GM21825 (cell line): Measurements from ENCODE around the gene FBP2.
"Not testable (repeated sequence)": the region's sequence is repeated elsewhere in the genome, so short reads cannot be mapped to it uniquely, and the experiment has no call there.

ENCODE experiments used
- ATAC-seq: cut with Tn5 transposase; IDR thresholded peaks from one replicate; pipeline ENCODE4 v1.9.1; 2021; ENCODE audit warnings: mild to moderate bottlenecking, moderate library complexity; ENCODE audit not compliant: unreplicated experiment

The FBP2 gene

DNA sequence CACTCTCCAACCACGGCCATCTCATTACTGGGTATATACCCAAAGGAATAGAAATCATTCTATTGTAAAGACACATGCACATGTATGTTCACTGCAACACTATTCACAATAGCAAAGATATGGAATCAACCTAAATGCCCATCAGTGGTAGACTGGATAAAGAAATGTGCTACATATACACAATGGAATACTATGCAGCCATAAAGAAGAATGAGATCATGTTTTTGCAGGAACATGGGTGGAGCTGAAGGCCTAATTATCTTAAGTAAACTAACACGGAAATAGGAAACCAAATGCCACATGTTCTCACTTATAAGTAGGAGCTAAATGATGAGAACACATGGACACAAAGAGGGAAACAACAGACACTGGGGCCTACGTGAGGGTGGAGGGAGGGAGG is 29.3 kb downstream of the FBP2 start:
- ATAC-seq: not testable (repeated sequence)

DNA sequence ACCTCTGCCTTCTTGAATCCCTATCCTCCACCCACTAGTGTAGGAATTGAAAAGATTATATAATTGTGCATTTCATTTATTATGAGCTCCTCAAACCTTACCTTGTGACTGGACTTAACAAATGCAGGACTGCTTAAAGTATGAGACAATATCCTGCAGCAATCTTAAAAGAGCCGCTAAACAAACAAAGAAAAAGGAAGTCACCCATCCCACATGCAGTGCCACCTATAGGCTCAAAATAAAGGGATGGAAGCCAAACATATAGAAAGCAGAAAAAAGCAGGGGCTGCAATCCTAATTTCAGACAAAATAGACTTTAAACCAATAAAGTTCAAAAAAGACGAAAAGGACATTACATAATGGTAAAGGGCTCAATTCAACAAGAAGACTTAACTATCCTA is 30.1 kb downstream of the FBP2 start:
- no peak for ATAC-seq

GRCh38 chr9:94560237-94560636 is 33.4 kb downstream of the FBP2 start:
- no peak for ATAC-seq

DNA sequence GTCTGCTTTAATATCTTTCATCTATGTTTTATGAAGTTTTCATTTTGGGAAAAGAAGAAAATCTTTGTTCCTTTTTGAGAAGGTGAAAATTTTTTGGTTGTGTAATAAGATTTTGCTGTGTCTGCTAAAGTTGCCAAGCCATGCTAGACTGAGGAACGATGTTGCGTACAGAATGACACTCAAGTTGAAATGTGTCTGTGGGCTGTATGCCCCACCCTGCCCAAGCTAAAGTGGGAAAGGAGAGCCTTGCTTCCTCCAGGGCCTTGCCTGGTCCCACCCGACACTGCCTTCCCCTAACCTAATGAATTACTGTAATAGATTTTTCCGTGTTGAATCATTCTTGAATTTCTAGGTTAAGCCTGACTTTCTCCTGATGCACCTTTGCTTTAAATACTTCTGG is 36.2 kb downstream of the FBP2 start:
- no peak for ATAC-seq

DNA sequence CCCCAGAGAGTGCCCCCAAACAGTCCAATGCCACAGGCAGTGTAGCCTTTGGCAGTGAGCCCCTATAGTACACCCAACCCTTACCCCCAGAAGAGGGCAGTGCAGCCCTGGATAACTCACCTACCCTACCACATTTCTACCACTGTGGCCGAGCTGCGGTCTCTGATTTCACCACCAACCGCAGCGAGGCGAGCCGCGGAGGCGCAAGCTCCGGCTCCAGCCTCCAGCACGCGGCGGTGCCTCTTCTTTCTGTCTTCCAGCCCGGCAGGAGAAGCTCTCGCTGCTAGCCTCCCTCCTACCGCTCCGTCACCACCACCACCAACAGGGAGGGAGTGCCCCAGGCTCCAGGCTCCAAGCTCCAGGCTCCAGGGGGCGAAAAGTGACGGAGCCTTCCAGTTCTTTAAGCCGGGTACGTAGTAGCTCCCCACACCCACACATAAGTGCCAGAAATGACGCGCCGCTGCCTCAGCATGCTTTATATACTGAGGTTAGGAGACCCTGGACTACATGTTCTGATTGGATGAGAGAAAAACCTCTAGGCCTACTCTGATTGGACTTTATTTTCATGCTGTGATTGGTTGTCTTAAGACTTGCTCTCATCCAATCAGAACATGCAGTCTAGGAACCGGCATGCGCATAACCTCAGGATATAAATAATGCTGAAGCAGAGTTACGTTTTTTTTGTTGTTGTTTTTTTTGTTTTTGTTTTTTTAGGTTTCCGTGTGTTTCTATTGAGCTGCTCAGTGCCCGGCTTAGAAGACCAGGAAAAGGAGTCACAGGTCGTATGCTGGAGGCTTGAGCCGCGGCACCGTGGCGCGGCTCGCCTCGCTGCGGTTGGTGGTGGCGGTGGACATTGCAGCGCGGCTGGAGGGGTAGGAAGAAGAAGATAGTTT is 38.9 kb downstream of the FBP2 start, which contains the start of gene PCAT7:
Gene PCAT7 (plus strand): TSS at position 645 of the 893 bp plus-strand sequence.
- no peak for ATAC-seq

GRCh38 chr9:94554078-94554438 is 39.6 kb downstream of the FBP2 start:
- ATAC-seq: no peak

- ATAC-seq: no peak
Measured at GRCh38 chr9:94553029-94553938, 40.3 kb downstream of the FBP2 start.

- ATAC-seq: no peak
Measured at GRCh38 chr9:94545940-94546339, 47.7 kb downstream of the FBP2 start.

DNA sequence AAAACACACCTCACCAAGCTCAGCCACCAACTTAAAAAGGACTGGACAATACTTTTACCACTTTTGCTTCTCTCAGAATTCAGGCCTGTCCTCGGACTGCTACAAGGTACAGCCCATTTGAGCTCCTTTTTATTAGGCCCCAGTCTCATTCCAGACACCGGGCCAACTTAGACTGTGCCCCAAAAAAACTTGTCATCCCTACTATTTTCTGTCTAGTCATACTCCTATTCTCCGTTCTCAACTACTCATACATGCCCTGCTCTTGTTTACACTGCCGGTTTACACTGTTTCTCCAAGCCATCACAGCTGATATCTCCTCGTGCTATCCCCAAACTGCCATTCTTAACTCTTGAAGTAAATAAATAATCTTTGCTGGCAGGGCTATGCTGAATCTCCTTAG is 49.3 kb downstream of the FBP2 start:
- not testable (repeated sequence) for ATAC-seq

GRCh38 chr9:94538908-94539307 is 54.7 kb downstream of the FBP2 start:
- ATAC-seq: no peak

DNA sequence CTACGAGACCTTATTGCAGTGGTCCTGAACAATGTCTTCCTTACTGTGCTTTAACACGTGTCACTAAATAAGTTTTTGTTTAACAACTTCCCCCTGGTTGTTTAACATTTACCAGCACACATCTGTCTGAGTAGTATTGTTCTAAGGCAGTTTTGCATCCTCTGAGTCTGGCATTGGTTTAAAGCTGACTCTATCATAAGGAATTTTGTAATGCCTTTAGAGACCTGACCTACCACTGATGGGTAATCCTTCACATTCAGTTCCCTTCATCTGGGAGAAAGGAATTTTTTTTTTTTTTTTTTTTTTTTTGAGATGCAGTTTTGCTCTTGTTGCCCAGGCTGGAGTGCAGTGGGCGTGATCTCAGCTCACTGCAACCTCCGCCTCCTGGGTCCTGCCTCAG is 58.7 kb downstream of the FBP2 start:
- no peak for ATAC-seq

GRCh38 chr9:94533601-94534000 is 60.0 kb downstream of the FBP2 start:
- no peak for ATAC-seq

DNA sequence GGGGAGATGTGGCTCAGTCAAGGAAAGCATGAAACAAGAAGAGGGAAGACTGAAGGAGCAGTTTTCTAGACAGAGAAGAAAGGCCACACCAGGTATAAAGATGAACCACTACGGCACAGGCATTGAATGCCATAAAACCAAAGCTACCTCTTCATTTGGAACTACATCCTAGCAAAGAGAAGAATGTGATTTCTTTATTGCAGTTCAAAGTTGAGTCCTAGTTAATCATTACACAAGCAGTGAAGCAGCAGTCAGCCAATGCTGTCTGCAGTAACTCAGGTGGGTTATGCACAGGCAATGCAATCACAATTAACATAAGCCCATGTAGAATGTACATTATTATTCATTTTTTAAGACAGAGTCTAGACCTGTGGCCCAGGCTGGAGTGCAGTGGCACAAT is 60.5 kb downstream of the FBP2 start:
- no peak for ATAC-seq

GRCh38 chr9:94528886-94529285 is 64.7 kb downstream of the FBP2 start:
- ATAC-seq: no peak

DNA sequence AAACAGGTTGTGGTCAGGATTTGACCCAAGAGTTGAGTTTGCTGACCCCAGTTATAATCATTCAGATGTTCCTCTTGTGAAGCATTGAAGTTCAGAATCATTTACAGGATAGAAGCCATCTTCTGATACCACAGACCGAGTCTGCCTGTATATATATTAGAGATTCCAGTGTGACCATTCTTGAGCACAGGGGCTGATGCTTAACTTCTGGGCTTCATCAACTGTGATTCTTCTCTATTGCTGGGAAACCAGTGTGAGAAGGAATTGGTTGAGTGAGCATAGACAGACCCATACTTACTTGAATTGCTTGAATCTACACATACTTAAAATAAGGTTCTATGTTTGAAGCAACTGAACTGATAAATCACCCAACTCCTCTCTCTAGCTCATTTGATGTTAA is 66.7 kb downstream of the FBP2 start:
- no peak for ATAC-seq

DNA sequence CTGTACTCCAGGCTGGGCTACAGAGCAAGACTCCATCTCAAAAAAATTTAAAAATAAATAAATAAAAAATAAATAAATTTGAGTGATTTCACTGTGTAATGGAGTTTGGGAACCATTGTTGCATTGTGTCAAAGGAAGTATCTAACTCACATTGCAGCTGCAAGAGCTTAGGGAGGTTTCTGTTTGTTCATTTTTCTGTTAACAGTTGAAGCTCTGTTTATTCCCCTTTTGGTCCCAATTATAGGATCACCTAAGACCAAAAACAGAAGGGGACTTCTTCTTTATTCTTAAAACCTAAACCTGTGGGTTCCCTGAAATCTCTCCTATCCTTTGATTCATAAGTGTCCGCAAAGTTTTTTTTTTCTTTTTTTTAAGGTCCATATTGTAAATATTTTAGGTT is 67.4 kb downstream of the FBP2 start:
- ATAC-seq: no peak

DNA sequence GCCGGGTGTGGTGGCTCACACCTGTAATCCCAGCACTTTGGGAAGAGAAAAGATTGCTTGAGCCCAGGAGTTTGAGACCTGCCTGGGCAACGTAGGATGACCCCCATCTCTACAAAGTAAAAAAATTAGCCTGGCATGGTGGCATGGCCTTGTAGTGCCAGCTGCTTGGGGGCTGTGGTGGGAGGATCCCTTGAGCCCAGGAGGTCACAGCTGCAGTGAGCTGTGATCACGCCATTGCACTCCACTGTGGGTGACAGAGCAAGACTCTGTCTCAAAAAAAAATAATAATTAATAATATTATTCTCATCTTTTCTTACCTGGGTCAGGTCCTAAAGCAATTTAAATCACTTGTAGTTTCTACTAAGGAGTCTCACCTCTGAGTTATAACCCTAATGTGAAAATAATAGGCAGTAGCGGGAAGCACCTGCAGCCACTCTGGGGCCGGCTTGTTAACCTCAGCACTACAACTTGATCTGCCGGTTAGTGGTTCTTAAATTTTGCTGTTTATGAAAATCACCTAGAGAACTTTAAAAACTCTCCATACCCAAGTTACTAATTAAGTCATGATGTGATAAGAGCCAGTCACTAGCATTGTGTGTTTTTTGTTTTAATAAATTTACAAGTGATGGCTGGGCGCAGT is 68.1 kb downstream of the FBP2 start:
- ATAC-seq: no peak

- no peak for ATAC-seq
Measured at GRCh38 chr9:94517254-94517653, 76.4 kb downstream of the FBP2 start.

DNA sequence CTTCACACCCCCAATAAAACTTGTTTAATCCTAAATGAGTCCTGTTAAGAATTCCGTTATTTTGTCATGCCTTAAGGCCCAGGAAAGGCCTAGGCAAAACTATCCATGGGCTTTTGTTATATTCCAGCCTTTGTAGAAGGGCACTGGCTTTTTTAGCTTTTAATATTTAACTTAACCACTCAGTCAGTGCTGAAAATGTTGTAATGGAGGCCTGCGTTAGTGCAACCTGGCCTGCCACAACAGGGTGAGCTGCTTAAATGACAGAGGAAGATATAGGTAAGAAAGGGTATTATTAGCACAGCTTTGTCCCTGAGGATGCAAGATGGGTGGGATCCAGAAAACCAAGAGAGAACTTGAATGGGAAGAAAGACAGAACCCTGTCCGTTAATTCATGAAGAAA is 78.9 kb downstream of the FBP2 start:
- no peak for ATAC-seq

DNA sequence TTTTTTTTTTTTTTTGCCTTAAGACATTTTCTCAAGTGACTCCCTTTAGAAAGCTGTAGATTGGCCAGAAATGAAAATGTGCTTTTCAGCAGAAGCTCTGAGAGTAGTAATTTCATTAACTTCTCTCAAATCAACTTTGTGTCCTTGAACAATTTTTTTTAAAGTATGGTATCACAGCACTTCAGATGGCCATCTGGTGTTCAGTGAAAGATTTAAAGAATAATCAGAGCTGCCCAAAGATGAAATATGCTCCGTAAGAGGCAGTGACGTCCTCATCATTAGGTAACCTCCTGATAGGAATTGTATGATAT is 81.7 kb downstream of the FBP2 start:
- ATAC-seq: no peak

GRCh38 chr9:94511134-94511954 is 82.3 kb downstream of the FBP2 start:
- no peak for ATAC-seq
